Fibroblast of peridontal ligament (primary cell): ENCODE measurements around the gene PHC3.
"Not testable (repeated sequence)": the region's sequence is repeated elsewhere in the genome, so short reads cannot be mapped to it uniquely, and the experiment has no call there.

Experiments used
- DNase-seq: peaks from one replicate; pipeline ENCODE4 v3.0.0-alpha.2; 2010; ENCODE audit errors: extremely low read depth

PHC3 gene

GRCh38 chr3:170130532-170130931 is 51.0 kb downstream of the PHC3 start:
- peak; percentile 15 for DNase-seq

- peak; percentile 8 for DNase-seq
Measured at GRCh38 chr3:170128977-170129431, 52.5 kb downstream of the PHC3 start.

- DNase-seq, result peak; percentile 14
Measured at GRCh38 chr3:170128259-170128976, 53.1 kb downstream of the PHC3 start.

- no peak for DNase-seq
Measured at GRCh38 chr3:170117134-170117533, 64.4 kb downstream of the PHC3 start.

- DNase-seq, result not testable (repeated sequence)
Measured at GRCh38 chr3:170114165-170114564, 67.4 kb downstream of the PHC3 start.

- DNase-seq, result no peak
Measured at GRCh38 chr3:170111147-170111771, 70.3 kb downstream of the PHC3 start.

- DNase-seq, result no peak
Measured at GRCh38 chr3:170109579-170110293, 71.8 kb downstream of the PHC3 start.

- no peak for DNase-seq
Measured at GRCh38 chr3:170108955-170109354, 72.6 kb downstream of the PHC3 start.

GRCh38 chr3:170107941-170108340 is 73.6 kb downstream of the PHC3 start:
- peak; percentile 57 for DNase-seq

- no peak for DNase-seq
Measured at GRCh38 chr3:170102431-170102830, 79.1 kb downstream of the PHC3 start.

GRCh38 chr3:170100944-170101343 is 80.6 kb downstream of the PHC3 start:
- no peak for DNase-seq

GRCh38 chr3:170098753-170099152 is 82.8 kb downstream of the PHC3 start:
- no peak for DNase-seq

- DNase-seq, result no peak
Measured at GRCh38 chr3:170096342-170096741, 85.2 kb downstream of the PHC3 start.

GRCh38 chr3:170095771-170096170 is 85.8 kb downstream of the PHC3 start:
- DNase-seq, result no peak

GRCh38 chr3:170092907-170093306 is 88.6 kb downstream of the PHC3 start:
- DNase-seq, result no peak

GRCh38 chr3:170090601-170090981 is 90.9 kb downstream of the PHC3 start:
- DNase-seq, result no peak

GRCh38 chr3:170089862-170090600 is 91.5 kb downstream of the PHC3 start:
- no peak for DNase-seq

- DNase-seq, result no peak
Measured at GRCh38 chr3:170085396-170085795, 96.1 kb downstream of the PHC3 start.

- DNase-seq, result no peak
Measured at GRCh38 chr3:170083343-170083742, 98.2 kb downstream of the PHC3 start.

- peak; percentile 92 for DNase-seq
Measured at GRCh38 chr3:170081079-170081741, 100.3 kb downstream of the PHC3 start.

GRCh38 chr3:170080605-170081004 is 100.9 kb downstream of the PHC3 start:
- DNase-seq, result no peak
